Vagina (tissue), 2 donors: ENCODE data around the gene CD83.

ENCODE experiments used
- POLR2A ChIP-seq, 2 donors: fragments of 450-650 bp; IDR thresholded peaks; one replicate each; pipeline ENCODE4 v1.6.1; 2017; ENCODE audit warnings: antibody characterized with exemption in 2 of 2, mild to moderate bottlenecking in 2 of 2, moderate library complexity in 2 of 2
- TF ChIP-seq, protein P1 (sequence below), 3 experiments: fragments of 450-650 bp in 2 of 3; fragments of 200-600 bp in 1 of 3; sonication (generic) in 1 of 3; IDR thresholded peaks; one replicate each; pipeline ENCODE4 v1.5.1; 2017 to 2019; ENCODE audit warnings: antibody characterized with exemption in 3 of 3, mild to moderate bottlenecking in 2 of 3, moderate library complexity in 2 of 3

DNA sequence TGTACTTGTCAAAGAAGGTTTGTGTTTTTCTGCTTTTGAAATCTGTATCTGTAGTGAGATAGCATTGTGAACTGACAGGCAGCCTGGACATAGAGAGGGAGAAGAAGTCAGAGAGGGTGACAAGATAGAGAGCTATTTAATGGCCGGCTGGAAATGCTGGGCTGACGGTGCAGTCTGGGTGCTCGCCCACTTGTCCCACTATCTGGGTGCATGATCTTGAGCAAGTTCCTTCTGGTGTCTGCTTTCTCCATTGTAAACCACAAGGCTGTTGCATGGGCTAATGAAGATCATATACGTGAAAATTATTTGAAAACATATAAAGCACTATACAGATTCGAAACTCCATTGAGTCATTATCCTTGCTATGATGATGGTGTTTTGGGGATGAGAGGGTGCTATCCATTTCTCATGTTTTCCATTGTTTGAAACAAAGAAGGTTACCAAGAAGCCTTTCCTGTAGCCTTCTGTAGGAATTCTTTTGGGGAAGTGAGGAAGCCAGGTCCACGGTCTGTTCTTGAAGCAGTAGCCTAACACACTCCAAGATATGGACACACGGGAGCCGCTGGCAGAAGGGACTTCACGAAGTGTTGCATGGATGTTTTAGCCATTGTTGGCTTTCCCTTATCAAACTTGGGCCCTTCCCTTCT lies 18.4 kb downstream of the CD83 start:
- TF ChIP-seq, protein P1, sequence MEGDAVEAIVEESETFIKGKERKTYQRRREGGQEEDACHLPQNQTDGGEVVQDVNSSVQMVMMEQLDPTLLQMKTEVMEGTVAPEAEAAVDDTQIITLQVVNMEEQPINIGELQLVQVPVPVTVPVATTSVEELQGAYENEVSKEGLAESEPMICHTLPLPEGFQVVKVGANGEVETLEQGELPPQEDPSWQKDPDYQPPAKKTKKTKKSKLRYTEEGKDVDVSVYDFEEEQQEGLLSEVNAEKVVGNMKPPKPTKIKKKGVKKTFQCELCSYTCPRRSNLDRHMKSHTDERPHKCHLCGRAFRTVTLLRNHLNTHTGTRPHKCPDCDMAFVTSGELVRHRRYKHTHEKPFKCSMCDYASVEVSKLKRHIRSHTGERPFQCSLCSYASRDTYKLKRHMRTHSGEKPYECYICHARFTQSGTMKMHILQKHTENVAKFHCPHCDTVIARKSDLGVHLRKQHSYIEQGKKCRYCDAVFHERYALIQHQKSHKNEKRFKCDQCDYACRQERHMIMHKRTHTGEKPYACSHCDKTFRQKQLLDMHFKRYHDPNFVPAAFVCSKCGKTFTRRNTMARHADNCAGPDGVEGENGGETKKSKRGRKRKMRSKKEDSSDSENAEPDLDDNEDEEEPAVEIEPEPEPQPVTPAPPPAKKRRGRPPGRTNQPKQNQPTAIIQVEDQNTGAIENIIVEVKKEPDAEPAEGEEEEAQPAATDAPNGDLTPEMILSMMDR (IDR thresholded peaks at IDR 0.05): no peak
- TF ChIP-seq POLR2A (IDR thresholded peaks at IDR 0.05): no peak
